SK-N-SH treated with all-trans-retinoic acid at 6 μM for 48 hours (cell line): ENCODE results near the gene TASP1.

ENCODE experiments used
- BACH2 ChIP-seq: fragments of 250-450 bp; sonication (Bioruptor Pico); IDR thresholded peaks from 2 replicates; pipeline ENCODE4 v1.9.0; 2021; ENCODE audit warnings: mild to moderate bottlenecking, borderline replicate concordance
- CREB5 ChIP-seq: fragments of 250-450 bp; sonication (Bioruptor Pico); IDR thresholded peaks from 2 replicates; pipeline ENCODE4 v1.5.1; 2020; ENCODE audit warnings: low read depth, mild to moderate bottlenecking, moderate library complexity
- CSDC2 ChIP-seq: fragments of 250-450 bp; sonication (Bioruptor Pico); IDR thresholded peaks from 2 replicates; pipeline ENCODE4 v1.5.0; 2020; ENCODE audit warnings: mild to moderate bottlenecking, moderate library complexity
- RARB ChIP-seq: fragments of 250-450 bp; sonication (Bioruptor Pico); IDR thresholded peaks from 2 replicates; pipeline ENCODE4 v1.8.0; 2021; ENCODE audit warnings: mild to moderate bottlenecking, moderate library complexity
- ZC3H10 ChIP-seq: fragments of 250-450 bp; sonication (Bioruptor Pico); IDR thresholded peaks from 2 replicates; pipeline ENCODE4 v1.5.1; 2021; ENCODE audit warnings: mild to moderate bottlenecking, moderate library complexity

GRCh38 chr20:13517831-13518230, 120.9 kb downstream of the TASP1 start:
- TF ChIP-seq BACH2 (CRISPR knock-in tag) = no peak
- no peak for TF ChIP-seq ZC3H10 (CRISPR knock-in tag)
- TF ChIP-seq CSDC2 (CRISPR knock-in tag) = no peak
- no peak for TF ChIP-seq RARB (CRISPR knock-in tag)
- TF ChIP-seq CREB5 (CRISPR knock-in tag) = no peak
